ENCODE data around the gene HSD17B14. TPM values are rescaled to one million over a fixed set of nuclear protein-coding genes. Genes with fewer than 3 reads are reported as not detected.
A peak's percentile ranks its signal among the peaks of the same experiment; 100 is the strongest.

The HSD17B14 gene
- total and polyA plus RNA-seq, 2 of the 13 experiments (the other 11 are each of a cell fraction or from before 2014, with no cell fraction given): 0.58 to 1.2 TPM

GRCh38 chr19:48795055-48795684, 41.1 kb downstream of the HSD17B14 start (continued):
- TF ChIP-seq MYNN (CRISPR knock-in tag; IDR thresholded peaks at IDR 0.05; ENCODE audit: low read depth) (0 out of 2 replicates have a peak, but pooled peaks have one; percentile 19), FOXO1 (CRISPR knock-in tag; IDR thresholded peaks at IDR 0.05) (peak; percentile 57; the same call in 1 of the 2 replicates), ZBTB26 (CRISPR knock-in tag; IDR thresholded peaks at IDR 0.05; ENCODE audit: borderline replicate concordance) (peak; percentile 57; the same call in 1 of the 2 replicates), TBL1XR1 (IDR thresholded peaks at IDR 0.05; ENCODE audit: borderline replicate concordance, low read length, partially characterized antibody) (peak; percentile 72), TBP (CRISPR knock-in tag; IDR thresholded peaks at IDR 0.05) (0 out of 2 replicates have a peak, but pooled peaks have one; percentile 40), AHR (CRISPR knock-in tag; IDR thresholded peaks at IDR 0.05) (0 out of 2 replicates have a peak, but pooled peaks have one; percentile 11), CEBPB (IDR thresholded peaks at IDR 0.05; ENCODE audit: borderline replicate concordance, low read depth, low read length) (peak; percentile 80), ZBTB34 (CRISPR knock-in tag; IDR thresholded peaks at IDR 0.05) (no peak), CREB1 (IDR thresholded peaks at IDR 0.05) (peak; percentile 54; the same call in 1 of the 2 replicates), CREB1 (CRISPR knock-in tag; IDR thresholded peaks at IDR 0.05) (no peak), ZMYM3 (CRISPR knock-in tag; IDR thresholded peaks at IDR 0.05) (peak; percentile 57; the same call in 1 of the 2 replicates), ZNF329 (CRISPR knock-in tag; IDR thresholded peaks at IDR 0.05; ENCODE audit: low read depth) (no peak), HNF1B (CRISPR knock-in tag; IDR thresholded peaks at IDR 0.05) (peak; percentile 87), ZMYM4 (CRISPR knock-in tag; IDR thresholded peaks at IDR 0.05) (peak; percentile 24; the same call in 1 of the 2 replicates), ZSCAN21 (CRISPR knock-in tag; IDR thresholded peaks at IDR 0.05; ENCODE audit: borderline replicate concordance) (0 out of 2 replicates have a peak, but pooled peaks have one; percentile 52), PAXIP1 (CRISPR knock-in tag; conservative IDR thresholded peaks at IDR 0.05) (peak; percentile 12; the same call in 1 of the 2 replicates), U2AF1 (optimal IDR thresholded peaks at IDR 0.05; ENCODE audit: low read depth, low read length) (no peak), CBX5 (CRISPR knock-in tag; IDR thresholded peaks at IDR 0.05; ENCODE audit: borderline replicate concordance) (0 out of 2 replicates have a peak, but pooled peaks have one; percentile 80), PAX8 (CRISPR knock-in tag; IDR thresholded peaks at IDR 0.05; ENCODE audit: borderline replicate concordance) (peak; percentile 54; the same call in 1 of the 2 replicates), EED (CRISPR knock-in tag; IDR thresholded peaks at IDR 0.05) (peak; percentile 62; the same call in 1 of the 2 replicates), MAZ (IDR thresholded peaks at IDR 0.05; ENCODE audit: borderline replicate concordance, low read depth, low read length) (peak; percentile 16; the same call in 1 of the 2 replicates), MAZ (CRISPR knock-in tag; IDR thresholded peaks at IDR 0.05; ENCODE audit: low read depth) (no peak; the same call in 1 of the 2 replicates)

All from HepG2 (cell line).